IMR-90 (cell line): Measurements from ENCODE around the gene KCNK15. TPM values are rescaled to one million over a fixed set of nuclear protein-coding genes. Genes with fewer than 3 reads are reported as not detected.

Experiments
- ATAC-seq: fragments of 200-7000 bp; cut with Tn5 transposase; 2 replicates; pipeline ENCODE4 v1.9.1; 2020; ENCODE audit warnings: low read depth, mild to moderate bottlenecking, moderate library complexity
- BruUV-seq: library from RNA; stranded (reverse); fragments of 400-500 nt; replicated peaks from 2 replicates; lab custom pipeline; 2021; lab: Mats Ljungman, UMichigan
- CTCF ChIA-PET: fragments of 300-600 bp; formaldehyde crosslinking; extraction: SDS; loops from one replicate; lab custom pipeline; 2021; ENCODE audit warnings: antibody characterized with exemption; lab: Yijun Ruan, JAX
- POLR2A ChIA-PET: fragments of 300-600 bp; sonication (Branson Sonifier 250); formaldehyde crosslinking; loops from one replicate; lab custom pipeline; 2022; ENCODE audit warnings: antibody characterized with exemption; ENCODE audit not compliant: unreplicated experiment; lab: Charles Lee
- DNase-seq: peaks from one replicate; pipeline ENCODE4 v3.0.0; 2013
- H2AFZ ChIP-seq: replicated peaks from 2 replicates; pipeline ENCODE3; 2013; ENCODE audit warnings: low read length, mild to moderate bottlenecking; ENCODE audit not compliant: poor library complexity
- H2AK5ac ChIP-seq: 2 replicates; pipeline ENCODE4 v1.6.1; 2013; ENCODE audit warnings: low read depth, low read length, inconsistent platforms
- H2AK9ac ChIP-seq: replicated peaks from 2 replicates; pipeline ENCODE3; 2013; ENCODE audit warnings: mild to moderate bottlenecking, low read depth, low read length, moderate library complexity; ENCODE audit not compliant: poor library complexity
- H2BK120ac ChIP-seq: 2 replicates; pipeline ENCODE4 v1.6.1; 2013; ENCODE audit warnings: low read depth, low read length, inconsistent platforms
- H2BK15ac ChIP-seq: 3 replicates; pipeline ENCODE4 v1.6.1; 2013; ENCODE audit warnings: low read depth, low read length, inconsistent platforms
- H2BK20ac ChIP-seq: 2 replicates; pipeline ENCODE4 v1.6.1; 2013; ENCODE audit warnings: low read depth, mild to moderate bottlenecking, inconsistent platforms, low read length, moderate library complexity
- H2BK5ac ChIP-seq: 2 replicates; pipeline ENCODE4 v1.6.1; 2013; ENCODE audit warnings: mild to moderate bottlenecking, low read depth, low read length, inconsistent platforms; ENCODE audit not compliant: poor library complexity, severe bottlenecking
- H3K14ac ChIP-seq: replicated peaks from 2 replicates; pipeline ENCODE4 v1.6.1; 2013; ENCODE audit warnings: low read depth, low read length, inconsistent platforms
- H3K18ac ChIP-seq: 2 replicates; pipeline ENCODE4 v1.6.1; 2013; ENCODE audit warnings: low read depth, low read length, control low read depth
- H3K23ac ChIP-seq: 2 replicates; pipeline ENCODE4 v1.6.1; 2013; ENCODE audit warnings: low read depth, low read length, inconsistent platforms
- H3K27ac ChIP-seq: 2 replicates; pipeline ENCODE4 v1.5.1; 2013; ENCODE audit warnings: mild to moderate bottlenecking, control low read depth, low read length; ENCODE audit not compliant: insufficient read depth
- H3K27me3 ChIP-seq: 2 replicates; pipeline ENCODE4 v1.6.1; 2013; ENCODE audit warnings: low read length; ENCODE audit not compliant: control insufficient read depth, insufficient read depth
- H3K36me3 ChIP-seq: 2 replicates; pipeline ENCODE4 v1.6.1; 2013; ENCODE audit warnings: low read length, mixed read lengths; ENCODE audit not compliant: control insufficient read depth, insufficient read depth
- H3K4ac ChIP-seq: 2 replicates; pipeline ENCODE4 v1.6.1; 2013; ENCODE audit warnings: low read depth, low read length, inconsistent platforms
- H3K4me1 ChIP-seq: 2 replicates; pipeline ENCODE4 v1.6.1; 2013; ENCODE audit warnings: low read length, mixed read lengths; ENCODE audit not compliant: control insufficient read depth, insufficient read depth
- H3K4me2 ChIP-seq: 2 replicates; pipeline ENCODE4 v1.6.1; 2013; ENCODE audit warnings: low read depth, mild to moderate bottlenecking, control low read depth, low read length, moderate library complexity
- H3K4me3 ChIP-seq: 2 replicates; pipeline ENCODE4 v1.5.1; 2013; ENCODE audit warnings: low read depth, mild to moderate bottlenecking, control low read depth, low read length, moderate library complexity; ENCODE audit not compliant: insufficient read depth
- H3K56ac ChIP-seq: 2 replicates; pipeline ENCODE4 v1.6.1; 2013; ENCODE audit warnings: low read length, inconsistent platforms; ENCODE audit not compliant: insufficient read depth; ENCODE audit errors: extremely low read depth
- H3K79me1 ChIP-seq, 2 experiments: 2 replicates each; pipeline ENCODE4 v1.6.1; 2013; ENCODE audit warnings: low read length in 2 of 2, inconsistent platforms in 1 of 2, low read depth in 1 of 2
- H3K9ac ChIP-seq: 2 replicates; pipeline ENCODE4 v1.6.1; 2013; ENCODE audit warnings: low read depth, low read length, control low read depth
- H3K9me1 ChIP-seq: 2 replicates; pipeline ENCODE4 v1.6.1; 2013; ENCODE audit warnings: low read length, inconsistent platforms; ENCODE audit not compliant: insufficient read depth
- H3K9me3 ChIP-seq: 2 replicates; pipeline ENCODE4 v1.6.1; 2013; ENCODE audit warnings: low read length; ENCODE audit not compliant: control insufficient read depth, insufficient read depth
- H4K20me1 ChIP-seq: 2 replicates; pipeline ENCODE4 v1.6.1; 2013; ENCODE audit warnings: low read length, inconsistent platforms; ENCODE audit not compliant: insufficient read depth
- H4K5ac ChIP-seq: 2 replicates; pipeline ENCODE4 v1.6.1; 2013; ENCODE audit warnings: mild to moderate bottlenecking, low read depth, low read length, control low read depth
- H4K8ac ChIP-seq, 2 experiments: 2 replicates each; pipeline ENCODE4 v1.6.1; 2013; ENCODE audit warnings: low read depth in 2 of 2, low read length in 2 of 2, control low read depth in 1 of 2, inconsistent platforms in 1 of 2
- H4K91ac ChIP-seq: 2 replicates; pipeline ENCODE4 v1.6.1; 2013; ENCODE audit warnings: low read depth, low read length, inconsistent platforms; ENCODE audit not compliant: insufficient read depth
- BHLHE40 ChIP-seq: fragments of 150-350 bp; IDR thresholded peaks from 2 replicates; pipeline ENCODE4 v1.6.1; 2016; ENCODE audit warnings: mild to moderate bottlenecking, low read depth, low read length
- CEBPB ChIP-seq: IDR thresholded peaks from 2 replicates; pipeline ENCODE4 v1.6.1; 2012; ENCODE audit warnings: low read depth, low read length, improper control_type of control experiment
- CHD1 ChIP-seq: IDR thresholded peaks from 2 replicates; pipeline ENCODE4 v1.6.1; 2012; ENCODE audit warnings: low read depth, low read length, improper control_type of control experiment
- CTCF ChIP-seq: conservative IDR thresholded peaks from 2 replicates; pipeline ENCODE4 v1.5.1; 2012; ENCODE audit warnings: mild to moderate bottlenecking, low read depth, low read length, improper control_type of control experiment
- ELK1 ChIP-seq: fragments of 150-350 bp; IDR thresholded peaks from 2 replicates; pipeline ENCODE4 v1.6.1; 2016; ENCODE audit warnings: low read depth, mild to moderate bottlenecking, low read length, moderate library complexity, borderline replicate concordance
- FOS ChIP-seq: fragments of 150-350 bp; IDR thresholded peaks from 2 replicates; pipeline ENCODE4 v1.6.1; 2016; ENCODE audit warnings: low read depth, low read length
- MAFK ChIP-seq: IDR thresholded peaks from 2 replicates; pipeline ENCODE4 v1.6.1; 2012; ENCODE audit warnings: low read depth, low read length, improper control_type of control experiment
- MAZ ChIP-seq: IDR thresholded peaks from 2 replicates; pipeline ENCODE4 v1.6.1; 2012; ENCODE audit warnings: low read depth, mild to moderate bottlenecking, low read length, improper control_type of control experiment, moderate library complexity, borderline replicate concordance
- MXI1 ChIP-seq: IDR thresholded peaks from 2 replicates; pipeline ENCODE4 v1.6.1; 2012; ENCODE audit warnings: low read depth, mild to moderate bottlenecking, low read length, moderate library complexity, borderline replicate concordance
- NFE2L2 ChIP-seq: fragments of 150-350 bp; IDR thresholded peaks from 2 replicates; pipeline ENCODE4 v1.6.1; 2016; ENCODE audit warnings: low read depth, mild to moderate bottlenecking, low read length
- POLR2A ChIP-seq: IDR thresholded peaks from 2 replicates; pipeline ENCODE4 v1.6.1; 2012; ENCODE audit warnings: mild to moderate bottlenecking, low read depth, low read length
- RAD21 ChIP-seq: IDR thresholded peaks from 2 replicates; pipeline ENCODE4 v1.6.1; 2012; ENCODE audit warnings: low read length, improper control_type of control experiment
- RCOR1 ChIP-seq: IDR thresholded peaks from 2 replicates; pipeline ENCODE4 v1.6.1; 2012; ENCODE audit warnings: mild to moderate bottlenecking, low read length, improper control_type of control experiment; ENCODE audit not compliant: insufficient replicate concordance
- RFX5 ChIP-seq: IDR thresholded peaks from 2 replicates; pipeline ENCODE4 v1.8.0; 2012; ENCODE audit warnings: low read depth, mild to moderate bottlenecking, low read length, moderate library complexity
- SMC3 ChIP-seq: fragments of 150-350 bp; IDR thresholded peaks from 2 replicates; pipeline ENCODE4 v1.6.1; 2016; ENCODE audit warnings: low read depth, mild to moderate bottlenecking, antibody characterized with exemption, low read length, moderate library complexity
- USF2 ChIP-seq: fragments of 150-350 bp; IDR thresholded peaks from 2 replicates; pipeline ENCODE4 v1.6.1; 2017; ENCODE audit warnings: mild to moderate bottlenecking, antibody characterized with exemption, low read length, low read depth
- WGBS, 2 experiments: methylation state at CpG; one replicate each; pipeline versions ENCODE4 v1.1.5 to v1.1.7; 2013; ENCODE audit warnings: missing lambda C conversion rate in 2 of 2; ENCODE audit not compliant: insufficient read length in 1 of 2; ENCODE audit errors: extremely low coverage in 2 of 2; 5-methylcytosine and 5-hydroxymethylcytosine counted together
- dilution Hi-C: fragments of 300-500 bp; cut with HindIII; formaldehyde crosslinking; loops from one replicate; pipeline ENCODE4 v1.14.3; 2018; ENCODE audit warnings: low sequenced_read_pairs; ENCODE audit not compliant: unreplicated experiment
- in situ Hi-C: fragments of 300-500 bp; cut with MboI; formaldehyde crosslinking; loops from 3 replicates; pipeline ENCODE4 v1.14.3; 2019; ENCODE audit warnings: low sequenced_read_pairs, inconsistent platforms, mixed read lengths
- intact Hi-C: fragments of 100-400 bp; cut with micrococcal nuclease; formaldehyde crosslinking; loops from 2 replicates; pipeline ENCODE4 v1.10.0; 2022
- polyA plus RNA-seq, 3 experiments: library from polyadenylated mRNA; depleted of rRNA; stranded (reverse); fragments of >200 nt; gene quantifications; 2 replicates each; pipeline ENCODE4 v1.2.3, GENCODE V29; 2012; ENCODE audit warnings: low replicate concordance in 1 of 3
- total RNA-seq: library from RNA; depleted of rRNA; stranded (reverse); fragments of >200 nt; gene quantifications from 2 replicates; pipeline ENCODE4 v1.2.3, GENCODE V29; 2012

Gene KCNK15
- total and polyA plus RNA-seq, 2 of the 4 experiments (the other 2 are of a cell fraction) = not detected

- ChIA-PET POLR2A (no interaction called here), CTCF (interaction anchor here (0.9 to 1.6 kb wide), 2 partner anchors 13 to 24 kb away, joined by 3 to 5 read pairs; no protein-coding TSS in a partner anchor)
- 0 out of 2 replicates have a peak overlapping the region, but pooled peaks have one; percentile 24 for H2BK20ac ChIP-seq
- WGBS, 2 experiments = no CpG with 5 or more reads among the region's 4 CpGs
- H2BK120ac ChIP-seq = peak overlapping the region; percentile 60; the same call in 1 of the 2 replicates
- H3K23ac ChIP-seq = no peak overlapping the region
- H3K9me3 ChIP-seq = no peaks in the 10 kb centered on the region
- no peak overlapping the region for H3K14ac ChIP-seq
- H3K18ac ChIP-seq = no peak overlapping the region; the same call in 1 of the 2 replicates
- no peak overlapping the region for H3K27ac ChIP-seq
- H4K5ac ChIP-seq = peak overlapping the region; percentile 14; the same call in 1 of the 2 replicates
- dilution Hi-C loops (no loop called here), intact Hi-C loops (no loop called here), in situ Hi-C loops (no loop called here)
- H3K4me1 ChIP-seq = peaks cover 39% of the 10 kb centered on the region
- ATAC-seq = peak; percentile 15
- peaks cover 5% of the 10 kb centered on the region; the same call in 1 of the 2 replicates for H3K27me3 ChIP-seq
- H3K4me3 ChIP-seq = no peak overlapping the region
- peak overlapping the region; percentile 81 for H3K4ac ChIP-seq
- H3K9ac ChIP-seq = no peak overlapping the region
- no peaks in the 10 kb centered on the region for H3K79me1 ChIP-seq
- H2AK5ac ChIP-seq = peak overlapping the region; percentile 26
- H3K4me2 ChIP-seq = no peak overlapping the region
- peak overlapping the region; percentile 4 for H2AFZ ChIP-seq
- H2AK9ac ChIP-seq = no peak overlapping the region
- no peak overlapping the region for H3K56ac ChIP-seq
- no peak overlapping the region; a peak in 1 of 4 replicates for H4K8ac ChIP-seq
- H2BK15ac ChIP-seq = peak overlapping the region; percentile 37; the same call in 1 of the 3 replicates
- TF ChIP-seq USF2 (peak; percentile 74), RFX5 (no peak), NFE2L2 (no peak), RCOR1 (no peak), SMC3 (no peak), RAD21 (no peak), MAFK (no peak), MAZ (no peak; the same call in 1 of the 2 replicates), CTCF (no peak), CHD1 (no peak), ELK1 (no peak), BHLHE40 (no peak), FOS (peak; percentile 75), MXI1 (no peak), POLR2A (no peak), CEBPB (no peak)
- BruUV-seq = no TSS peak
- H2BK5ac ChIP-seq = no peak overlapping the region
- DNase-seq = peak; percentile 79
- H4K91ac ChIP-seq = peak overlapping the region; percentile 0; the same call in 1 of the 2 replicates
- H3K36me3 ChIP-seq = no peaks in the 10 kb centered on the region
- no peaks in the 10 kb centered on the region for H4K20me1 ChIP-seq
- peaks cover 8% of the 10 kb centered on the region; the same call in 1 of the 2 replicates for H3K9me1 ChIP-seq
Observed at GRCh38 chr20:44704551-44704971, 41.1 kb upstream of the KCNK15 start.
